IPS-NIHi7 (cell line): ENCODE results near the gene NR6A1.

Source experiments
- DNase-seq: peaks from one replicate; pipeline ENCODE4 v3.0.0; 2012; ENCODE audit warnings: mixed read lengths; ENCODE audit errors: extremely low spot score

Gene NR6A1

GRCh38 chr9:124490004-124490403, 281.1 kb downstream of the NR6A1 start:
- no peak for DNase-seq

GRCh38 chr9:124489222-124489621, 281.9 kb downstream of the NR6A1 start:
- DNase-seq: no peak

- DNase-seq: no peak
These were observed 282.4 kb downstream of the NR6A1 start for GRCh38 chr9:124488641-124489210.

- no peak for DNase-seq
These were observed 283.6 kb downstream of the NR6A1 start for GRCh38 chr9:124487260-124488182.

- DNase-seq: no peak
These were observed 284.3 kb downstream of the NR6A1 start for GRCh38 chr9:124486778-124487259.

- no peak for DNase-seq
These were observed 285.2 kb downstream of the NR6A1 start for GRCh38 chr9:124485936-124486335.

- DNase-seq: no peak
These were observed 285.9 kb downstream of the NR6A1 start for GRCh38 chr9:124485201-124485600.

GRCh38 chr9:124483481-124483880, 287.6 kb downstream of the NR6A1 start:
- no peak for DNase-seq

GRCh38 chr9:124482431-124483031, 288.6 kb downstream of the NR6A1 start:
- peak; percentile 88 for DNase-seq

GRCh38 chr9:124481115-124481514, 290.0 kb downstream of the NR6A1 start:
- DNase-seq: no peak

- DNase-seq: peak; percentile 92
These were observed 290.5 kb downstream of the NR6A1 start for GRCh38 chr9:124480621-124480981.

GRCh38 chr9:124479947-124480620, 291.0 kb downstream of the NR6A1 start:
- no peak for DNase-seq

GRCh38 chr9:124479371-124479770, 291.7 kb downstream of the NR6A1 start:
- no peak for DNase-seq

GRCh38 chr9:124478354-124478753, 292.8 kb downstream of the NR6A1 start:
- DNase-seq: no peak

- DNase-seq: peak; percentile 61
These were observed 293.3 kb downstream of the NR6A1 start for GRCh38 chr9:124477648-124478285.

- DNase-seq: peak; percentile 56
These were observed 293.9 kb downstream of the NR6A1 start for GRCh38 chr9:124477211-124477647.

- no peak for DNase-seq
These were observed 295.0 kb downstream of the NR6A1 start for GRCh38 chr9:124475868-124476690.

GRCh38 chr9:124475158-124475867, 295.8 kb downstream of the NR6A1 start:
- peak; percentile 76 for DNase-seq

- no peak for DNase-seq
These were observed 297.0 kb downstream of the NR6A1 start for GRCh38 chr9:124474151-124474550.

- DNase-seq: no peak
These were observed 297.8 kb downstream of the NR6A1 start for GRCh38 chr9:124473310-124473709.
